Measurements from ENCODE around the gene SCFD1. TPM values are rescaled to one million over a fixed set of nuclear protein-coding genes. Genes with fewer than 3 reads are reported as not detected.

Gene SCFD1
- total and polyA plus RNA-seq, 10 of the 15 experiments (the other 5 are each of a cell fraction or from before 2014, with no cell fraction given), result 61.5 to 98.4 (median 82.5) TPM

DNA sequence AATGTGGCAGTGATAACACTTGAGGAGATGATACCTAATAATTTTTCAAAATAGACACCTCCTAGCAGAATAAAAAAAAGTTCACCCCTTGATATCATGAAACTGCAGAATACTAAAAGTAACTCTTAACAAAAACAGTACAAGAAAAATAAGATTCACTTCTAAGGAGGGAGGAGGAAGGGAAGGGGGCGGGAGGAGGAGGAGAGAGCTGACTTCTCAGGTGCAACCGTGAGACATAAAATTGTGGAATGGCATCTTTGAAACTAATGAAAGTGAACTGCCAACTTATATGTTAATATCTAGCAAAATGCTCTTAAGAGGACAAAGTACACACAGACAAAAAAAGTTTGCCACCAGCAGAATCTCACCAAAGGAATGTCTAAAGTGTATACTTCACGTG lies 115.8 kb downstream of the SCFD1 start:
- FAIRE-seq (no peak), ATAC-seq (no peak), DNase-seq (ENCODE audit: low read depth, low spot score) (no peak)
- Histone ChIP-seq H4K20me1 (ENCODE audit: control insufficient read depth, insufficient read depth) (no peaks in the 10 kb centered on the region), H3K4me2 (ENCODE audit: control insufficient read depth, insufficient read depth) (no peak overlapping the region), H3K27me3 (replicated peaks in 1 of 2; ENCODE audit: control insufficient read depth in 2 of 2, insufficient read depth in 2 of 2, low read length in 1 of 2) (no peaks in the 10 kb centered on the region), H3K9ac (ENCODE audit: control insufficient read depth, insufficient read depth, low read length) (no peak overlapping the region), H3K27ac (ENCODE audit: control insufficient read depth, insufficient read depth) (no peak overlapping the region), H3K79me2 (ENCODE audit: control insufficient read depth, insufficient read depth, low read length) (no peaks in the 10 kb centered on the region), H3K36me3 (ENCODE audit: control insufficient read depth in 2 of 2, insufficient read depth in 2 of 2, low read length in 1 of 2) (peaks cover 0 to 3% of the 10 kb centered on the region in 2 experiments; a peak in 1 of 4 replicates), H3K4me3 (no peak overlapping the region), H2AFZ (ENCODE audit: control insufficient read depth, low read depth, low read length) (no peak overlapping the region), H3K4me1 (ENCODE audit: control insufficient read depth, insufficient read depth, low read length) (no peaks in the 10 kb centered on the region), H3K9me3 (replicated peaks; ENCODE audit: control insufficient read depth, insufficient read depth, low read length) (no peaks in the 10 kb centered on the region)
- WGBS (ENCODE audit: insufficient coverage, insufficient replicate concordance, low lambda C conversion rate, missing lambda C conversion rate), result 77% methylated on average over 3 of the region's 3 CpGs
- intact Hi-C loops (cut with micrococcal nuclease; ENCODE audit: unreplicated experiment), result no loop called here
- in situ Hi-C loops (cut with MboI), result no loop called here
- ChIA-PET POLR2A (no interaction called here), RAD21 (ENCODE audit: unreplicated experiment) (no interaction called here), SMC1A (ENCODE audit: uncharacterized antibody, unreplicated experiment) (interaction anchor here (1.1 kb wide), 1 partner anchor 13 kb away, joined by 3 read pairs; no protein-coding TSS in a partner anchor), CTCF (no interaction called here)
- TF ChIP-seq RBBP5 (conservative IDR thresholded peaks at IDR 0.05), result no peak
- no peak for TF ChIP-seq ZNF592 (IDR thresholded peaks at IDR 0.05)
- no peak for TF ChIP-seq EED (IDR thresholded peaks at IDR 0.05; ENCODE audit: low read depth)
- no peak for TF ChIP-seq TAF1 (IDR thresholded peaks at IDR 0.05; ENCODE audit: borderline replicate concordance, low read depth, low read length)
- TF ChIP-seq ZBTB4 (CRISPR knock-in tag; IDR thresholded peaks at IDR 0.05), result no peak
- TF ChIP-seq ZNF207 (IDR thresholded peaks at IDR 0.05; ENCODE audit: borderline replicate concordance), result no peak
- no peak for TF ChIP-seq RAD21 (IDR thresholded peaks at IDR 0.05; ENCODE audit: insufficient read depth, low read depth, low read length)
- no peak for TF ChIP-seq ELK1 (IDR thresholded peaks at IDR 0.05; ENCODE audit: low read depth, low read length)
- TF ChIP-seq MYB (IDR thresholded peaks at IDR 0.05; ENCODE audit: borderline replicate concordance, low read depth, low read length), result no peak
- no peak for TF ChIP-seq ETV6 (conservative IDR thresholded peaks at IDR 0.05 in 1 of 2, IDR thresholded peaks at IDR 0.05 in 1 of 2; ENCODE audit: borderline replicate concordance in 1 of 2, low read depth in 1 of 2)
- TF ChIP-seq EZH2 (IDR thresholded peaks at IDR 0.05; ENCODE audit: borderline replicate concordance, control insufficient read depth, low read depth, low read length), result no peak
- no peak for TF ChIP-seq TARDBP (IDR thresholded peaks at IDR 0.05; ENCODE audit: borderline replicate concordance)
- TF ChIP-seq LARP7 (IDR thresholded peaks at IDR 0.05), result no peak
- no TSS peak for BruUV-seq (replicated peaks)
